HL-60 (cell line): ENCODE results near the gene PARN.
A peak's percentile ranks its signal among the peaks of the same experiment; 100 is the strongest.
"Not testable (repeated sequence)": the region's sequence is repeated elsewhere in the genome, so short reads cannot be mapped to it uniquely, and the experiment has no call there.

Experiments
- DNase-seq, 2 experiments: peaks; one replicate each; pipeline ENCODE4 v3.0.0-alpha.2; 2010 to 2020; ENCODE audit warnings: low read depth in 1 of 2, low spot score in 1 of 2
- H3K27ac ChIP-seq: fragments of 250-450 bp; sonication (Bioruptor Pico); replicated peaks from 2 replicates; pipeline ENCODE4 v1.5.1; 2020; ENCODE audit warnings: mild to moderate bottlenecking, moderate library complexity
- H3K27me3 ChIP-seq: fragments of 250-450 bp; sonication (Bioruptor Pico); 2 replicates; pipeline ENCODE4 v1.5.1; 2021; ENCODE audit warnings: mild to moderate bottlenecking, moderate library complexity; ENCODE audit not compliant: insufficient read depth, poor library complexity, severe bottlenecking
- H3K4me3 ChIP-seq: replicated peaks from 2 replicates; pipeline ENCODE4 v1.5.1; 2011; ENCODE audit warnings: mild to moderate bottlenecking, control low read depth, low read length; ENCODE audit not compliant: insufficient read depth
- CTCF ChIP-seq: IDR thresholded peaks from one replicate; pipeline ENCODE4 v1.5.1; 2011; ENCODE audit warnings: low read length, control low read depth, inconsistent platforms; ENCODE audit not compliant: insufficient read depth
- GABPA ChIP-seq: IDR thresholded peaks from 2 replicates; pipeline ENCODE4 v1.6.1; 2012; ENCODE audit warnings: low read depth
- POLR2AphosphoS5 ChIP-seq: IDR thresholded peaks from 2 replicates; pipeline ENCODE4 v1.6.1; 2012; ENCODE audit warnings: low read depth
- REST ChIP-seq: IDR thresholded peaks from 2 replicates; pipeline ENCODE4 v1.6.1; 2012; ENCODE audit warnings: low read depth; ENCODE audit not compliant: insufficient replicate concordance
- SPI1 ChIP-seq: IDR thresholded peaks from 2 replicates; pipeline ENCODE4 v1.6.1; 2012; ENCODE audit warnings: low read depth, mild to moderate bottlenecking, borderline replicate concordance

Gene PARN

GRCh38 chr16:14420721-14421488, 209.2 kb downstream of the PARN start:
- no peaks in the 10 kb centered on the region for H3K27me3 ChIP-seq
- H3K27ac ChIP-seq: no peak overlapping the region
- no peak overlapping the region for H3K4me3 ChIP-seq
- no peak for TF ChIP-seq POLR2AphosphoS5
- TF ChIP-seq CTCF: no peak
- no peak for TF ChIP-seq REST
- TF ChIP-seq SPI1: no peak
- TF ChIP-seq GABPA: no peak
- DNase-seq: no peak

- DNase-seq, H3K4me3 ChIP-seq, H3K27me3 ChIP-seq, H3K27ac ChIP-seq: not testable (repeated sequence)
Observed at GRCh38 chr16:14420243-14420642, 209.8 kb downstream of the PARN start.

GRCh38 chr16:14419817-14420216, 210.2 kb downstream of the PARN start:
- H3K4me3 ChIP-seq: no peak overlapping the region
- H3K27ac ChIP-seq: no peak overlapping the region
- no peaks in the 10 kb centered on the region for H3K27me3 ChIP-seq
- peak; percentile 2 to 15 for DNase-seq
- TF ChIP-seq SPI1 (no peak), GABPA (no peak), REST (no peak), POLR2AphosphoS5 (no peak), CTCF (no peak)

GRCh38 chr16:14418795-14419225, 211.2 kb downstream of the PARN start:
- Histone ChIP-seq H3K4me3 (no peak overlapping the region), H3K27me3 (no peaks in the 10 kb centered on the region), H3K27ac (no peak overlapping the region)
- DNase-seq: no peak
- TF ChIP-seq SPI1 (no peak), GABPA (no peak), CTCF (no peak), REST (no peak), POLR2AphosphoS5 (no peak)
